HepG2 (cell line): Measurements from ENCODE around the gene CACNB4. TPM values are rescaled to one million over a fixed set of nuclear protein-coding genes. Genes with fewer than 3 reads are reported as not detected.
A peak's percentile ranks its signal among the peaks of the same experiment; 100 is the strongest.

Source experiments
- BRD4 ChIP-seq: sonication (generic); formaldehyde crosslinking; IDR thresholded peaks from 2 replicates; pipeline ENCODE4 v1.4.0; 2020; ENCODE audit warnings: missing genetic modification reagents
- GATAD2A ChIP-seq: IDR thresholded peaks from 2 replicates; pipeline ENCODE4 v1.6.1; 2016
- KLF11 ChIP-seq: IDR thresholded peaks from 2 replicates; pipeline ENCODE4 v1.6.1; 2016; ENCODE audit warnings: missing compliant biosample characterization
- NCOA1 ChIP-seq: sonication (generic); formaldehyde crosslinking; IDR thresholded peaks from 2 replicates; pipeline ENCODE4 v1.9.0; 2021; ENCODE audit warnings: missing genetic modification reagents
- NFYB ChIP-seq: sonication (generic); formaldehyde crosslinking; IDR thresholded peaks from 2 replicates; pipeline ENCODE4 v1.4.0; 2020; ENCODE audit warnings: missing genetic modification reagents
- NFYC ChIP-seq: IDR thresholded peaks from 2 replicates; pipeline ENCODE4 v1.6.1; 2016; ENCODE audit warnings: missing genetic modification reagents, missing compliant biosample characterization
- NONO ChIP-seq, 2 experiments: fragments of 450-650 bp in 1 of 2; sonication (generic) in 1 of 2; formaldehyde crosslinking in 1 of 2; IDR thresholded peaks in 1 of 2; conservative IDR thresholded peaks in 1 of 2; 2 replicates each; pipeline versions ENCODE4 v1.6.1 to v1.8.0; 2017 to 2022; ENCODE audit warnings: mild to moderate bottlenecking in 1 of 2, missing genetic modification reagents in 1 of 2, moderate library complexity in 1 of 2
- PAX8 ChIP-seq: sonication (generic); formaldehyde crosslinking; IDR thresholded peaks from 2 replicates; pipeline ENCODE4 v1.8.0; 2022; ENCODE audit warnings: mild to moderate bottlenecking, missing genetic modification reagents, borderline replicate concordance
- PHF8 ChIP-seq: sonication (generic); formaldehyde crosslinking; IDR thresholded peaks from 2 replicates; pipeline ENCODE4 v1.5.0; 2020; ENCODE audit warnings: missing genetic modification reagents
- POLR2AphosphoS5 ChIP-seq: IDR thresholded peaks from 2 replicates; pipeline ENCODE4 v1.6.1; 2012; ENCODE audit warnings: low read depth, low read length
- POLR2G ChIP-seq: fragments of 200-400 bp; formaldehyde crosslinking; IDR thresholded peaks from 2 replicates; pipeline ENCODE4 v1.6.1; 2018; ENCODE audit warnings: mild to moderate bottlenecking, low read depth, low read length, moderate library complexity
- SAP130 ChIP-seq: IDR thresholded peaks from 2 replicates; pipeline ENCODE4 v1.6.1; 2016; ENCODE audit warnings: low read depth
- SIX1 ChIP-seq: sonication (generic); formaldehyde crosslinking; IDR thresholded peaks from 2 replicates; pipeline ENCODE4 v1.4.0; 2020; ENCODE audit warnings: missing genetic modification reagents, borderline replicate concordance
- SP2 ChIP-seq: sonication (generic); formaldehyde crosslinking; IDR thresholded peaks from 2 replicates; pipeline ENCODE4 v1.5.1; 2020; ENCODE audit warnings: mild to moderate bottlenecking, missing genetic modification reagents
- TBX2 ChIP-seq: sonication (generic); formaldehyde crosslinking; IDR thresholded peaks from 2 replicates; pipeline ENCODE4 v1.5.0; 2020; ENCODE audit warnings: missing genetic modification reagents, mild to moderate bottlenecking, borderline replicate concordance
- THAP11 ChIP-seq: IDR thresholded peaks from 2 replicates; pipeline ENCODE4 v1.6.1; 2016; ENCODE audit warnings: missing biosample characterization, missing genetic modification reagents
- ZBTB1 ChIP-seq: sonication (generic); formaldehyde crosslinking; IDR thresholded peaks from 2 replicates; pipeline ENCODE4 v1.4.0; 2020; ENCODE audit warnings: missing genetic modification reagents, borderline replicate concordance
- ZNF430 ChIP-seq: sonication (generic); formaldehyde crosslinking; IDR thresholded peaks from 2 replicates; pipeline ENCODE4 v1.9.0; 2021; ENCODE audit warnings: mild to moderate bottlenecking, missing genetic modification reagents
- ZNF614 ChIP-seq: IDR thresholded peaks from 2 replicates; pipeline ENCODE4 v1.6.1; 2018; ENCODE audit warnings: missing biosample characterization, missing genetic modification reagents, inconsistent platforms, borderline replicate concordance
- ZNF672 ChIP-seq: sonication (generic); formaldehyde crosslinking; IDR thresholded peaks from 2 replicates; pipeline ENCODE4 v1.8.1; 2022; ENCODE audit warnings: missing genetic modification reagents
- polyA plus RNA-seq, 8 experiments: library from polyadenylated mRNA; depleted of rRNA in 3 of 8; stranded (reverse) in 7 of 8; unstranded in 1 of 8; fragments of >200 nt; fragmentation: Illumina TruSeq in 4 of 8; extraction: Trizol in 4 of 8; gene quantifications; 2 replicates each; pipeline versions ENCODE4 v1.2.1 to v1.2.3, GENCODE V29; 2011 to 2016; ENCODE audit warnings: low read depth in 4 of 8, missing spikeins in 1 of 8, mixed read lengths in 1 of 8; ENCODE audit not compliant: insufficient read depth in 1 of 8
- total RNA-seq, 5 experiments: library from RNA; depleted of rRNA; stranded (reverse); fragments of >200 nt; fragmentation: Illumina TruSeq; extraction: Trizol; gene quantifications; 2 replicates each; pipeline ENCODE4 v1.2.3, GENCODE V29; 2016; ENCODE audit warnings: low read depth in 1 of 5
- TF ChIP-seq, protein P1 (sequence below): IDR thresholded peaks from 2 replicates; pipeline ENCODE4 v1.6.1; 2016
- TF ChIP-seq, protein P2 (sequence below): sonication (generic); formaldehyde crosslinking; IDR thresholded peaks from 2 replicates; pipeline ENCODE4 v1.5.0; 2020; ENCODE audit warnings: mild to moderate bottlenecking, missing genetic modification reagents, moderate library complexity
- TF ChIP-seq, protein P3 (sequence below): sonication (generic); formaldehyde crosslinking; IDR thresholded peaks from 2 replicates; pipeline ENCODE4 v1.4.0; 2020; ENCODE audit warnings: missing genetic modification reagents, mild to moderate bottlenecking, borderline replicate concordance
- TF ChIP-seq, protein P4 (sequence below): sonication (generic); formaldehyde crosslinking; IDR thresholded peaks from 2 replicates; pipeline ENCODE4 v1.4.0; 2020; ENCODE audit warnings: missing genetic modification reagents; ENCODE audit errors: not compliant biosample characterization
- TF ChIP-seq, protein P5 (sequence below): IDR thresholded peaks from 2 replicates; pipeline ENCODE4 v1.6.1; 2012; ENCODE audit warnings: inconsistent platforms

CACNB4 gene
- total and polyA plus RNA-seq, 2 of the 13 experiments (the other 11 are each of a cell fraction or from before 2014, with no cell fraction given): 5.1 to 14.3 TPM

DNA sequence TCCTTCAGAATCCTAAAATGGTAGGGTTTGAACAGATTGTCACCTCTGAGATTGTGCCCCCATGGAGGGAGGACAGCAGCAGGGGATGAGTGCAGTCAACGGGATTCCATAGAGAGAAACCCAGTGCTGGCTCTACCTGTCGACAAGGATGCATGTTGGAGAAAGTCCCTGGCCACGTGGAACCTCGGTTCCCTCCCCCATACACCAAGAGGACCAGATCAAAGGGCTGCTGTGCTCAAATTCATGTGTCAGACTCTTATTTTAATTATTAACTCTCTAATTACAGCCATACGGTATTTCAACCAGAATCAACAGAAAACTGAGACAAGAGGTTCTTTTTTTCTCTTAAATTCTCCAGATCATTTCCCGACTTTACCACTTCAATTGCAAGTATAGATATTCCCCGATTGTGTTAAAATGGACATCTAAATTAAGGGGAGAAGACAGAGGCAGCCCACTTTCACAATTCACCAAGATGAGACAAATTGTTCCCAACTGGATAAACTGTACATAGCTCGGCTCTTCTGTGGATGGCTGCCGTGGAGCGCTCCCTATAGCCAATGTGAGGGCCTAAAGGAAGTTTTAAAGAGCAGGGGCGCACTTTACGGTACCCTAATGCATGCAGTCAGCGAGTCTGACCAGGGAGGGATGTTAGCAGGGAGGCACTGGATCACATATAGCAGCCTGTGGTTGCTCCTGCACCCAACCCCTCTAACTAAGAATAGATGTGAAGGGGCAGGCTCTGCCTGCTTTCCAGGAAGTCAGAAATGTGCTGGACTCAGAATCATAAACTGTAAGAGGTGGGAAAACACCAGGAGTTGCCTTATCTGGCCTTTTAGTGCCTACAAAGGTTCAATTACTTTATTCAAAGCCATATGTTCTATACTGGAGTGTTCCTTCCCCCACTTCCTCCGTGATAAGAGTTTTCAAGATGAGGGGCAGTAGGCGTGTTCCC is 123.1 kb downstream of the CACNB4 start (continued):
- TF ChIP-seq, protein P1, sequence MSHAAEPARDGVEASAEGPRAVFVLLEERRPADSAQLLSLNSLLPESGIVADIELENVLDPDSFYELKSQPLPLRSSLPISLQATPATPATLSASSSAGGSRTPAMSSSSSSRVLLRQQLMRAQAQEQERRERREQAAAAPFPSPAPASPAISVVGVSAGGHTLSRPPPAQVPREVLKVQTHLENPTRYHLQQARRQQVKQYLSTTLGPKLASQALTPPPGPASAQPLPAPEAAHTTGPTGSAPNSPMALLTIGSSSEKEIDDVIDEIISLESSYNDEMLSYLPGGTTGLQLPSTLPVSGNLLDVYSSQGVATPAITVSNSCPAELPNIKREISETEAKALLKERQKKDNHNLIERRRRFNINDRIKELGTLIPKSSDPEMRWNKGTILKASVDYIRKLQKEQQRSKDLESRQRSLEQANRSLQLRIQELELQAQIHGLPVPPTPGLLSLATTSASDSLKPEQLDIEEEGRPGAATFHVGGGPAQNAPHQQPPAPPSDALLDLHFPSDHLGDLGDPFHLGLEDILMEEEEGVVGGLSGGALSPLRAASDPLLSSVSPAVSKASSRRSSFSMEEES: 0 out of 2 replicates have a peak, but pooled peaks have one; percentile 45
- 0 out of 2 replicates have a peak, but pooled peaks have one; percentile 16 for TF ChIP-seq ZNF430 (CRISPR knock-in tag)
- TF ChIP-seq SP2: no peak
- TF ChIP-seq NFYC: no peak
- peak; percentile 18; the same call in 1 of the 2 replicates for TF ChIP-seq GATAD2A (CRISPR knock-in tag)
- TF ChIP-seq POLR2AphosphoS5: peak; percentile 9; the same call in 1 of the 2 replicates
- peak; percentile 17; the same call in 1 of the 2 replicates for TF ChIP-seq PHF8 (CRISPR knock-in tag)
- TF ChIP-seq, protein P2, sequence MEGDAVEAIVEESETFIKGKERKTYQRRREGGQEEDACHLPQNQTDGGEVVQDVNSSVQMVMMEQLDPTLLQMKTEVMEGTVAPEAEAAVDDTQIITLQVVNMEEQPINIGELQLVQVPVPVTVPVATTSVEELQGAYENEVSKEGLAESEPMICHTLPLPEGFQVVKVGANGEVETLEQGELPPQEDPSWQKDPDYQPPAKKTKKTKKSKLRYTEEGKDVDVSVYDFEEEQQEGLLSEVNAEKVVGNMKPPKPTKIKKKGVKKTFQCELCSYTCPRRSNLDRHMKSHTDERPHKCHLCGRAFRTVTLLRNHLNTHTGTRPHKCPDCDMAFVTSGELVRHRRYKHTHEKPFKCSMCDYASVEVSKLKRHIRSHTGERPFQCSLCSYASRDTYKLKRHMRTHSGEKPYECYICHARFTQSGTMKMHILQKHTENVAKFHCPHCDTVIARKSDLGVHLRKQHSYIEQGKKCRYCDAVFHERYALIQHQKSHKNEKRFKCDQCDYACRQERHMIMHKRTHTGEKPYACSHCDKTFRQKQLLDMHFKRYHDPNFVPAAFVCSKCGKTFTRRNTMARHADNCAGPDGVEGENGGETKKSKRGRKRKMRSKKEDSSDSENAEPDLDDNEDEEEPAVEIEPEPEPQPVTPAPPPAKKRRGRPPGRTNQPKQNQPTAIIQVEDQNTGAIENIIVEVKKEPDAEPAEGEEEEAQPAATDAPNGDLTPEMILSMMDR (CRISPR knock-in tag): peak; percentile 19; the same call in 1 of the 2 replicates
- TF ChIP-seq BRD4 (CRISPR knock-in tag): peak; percentile 14; the same call in 1 of the 2 replicates
- TF ChIP-seq NFYB (CRISPR knock-in tag): no peak
- no peak for TF ChIP-seq ZNF614
- no peak for TF ChIP-seq TBX2 (CRISPR knock-in tag)
- TF ChIP-seq SAP130: peak; percentile 42
- TF ChIP-seq POLR2G: peak; percentile 33; the same call in 1 of the 2 replicates
- TF ChIP-seq, protein P3, sequence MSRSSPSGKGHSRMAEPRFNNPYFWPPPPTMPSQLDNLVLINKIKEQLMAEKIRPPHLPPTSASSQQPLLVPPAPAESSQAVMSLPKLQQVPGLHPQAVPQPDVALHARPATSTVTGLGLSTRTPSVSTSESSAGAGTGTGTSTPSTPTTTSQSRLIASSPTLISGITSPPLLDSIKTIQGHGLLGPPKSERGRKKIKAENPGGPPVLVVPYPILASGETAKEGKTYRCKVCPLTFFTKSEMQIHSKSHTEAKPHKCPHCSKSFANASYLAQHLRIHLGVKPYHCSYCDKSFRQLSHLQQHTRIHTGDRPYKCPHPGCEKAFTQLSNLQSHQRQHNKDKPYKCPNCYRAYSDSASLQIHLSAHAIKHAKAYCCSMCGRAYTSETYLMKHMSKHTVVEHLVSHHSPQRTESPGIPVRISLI (CRISPR knock-in tag): no peak
- no peak for TF ChIP-seq PAX8
- TF ChIP-seq NCOA1 (CRISPR knock-in tag): no peak
- no peak for TF ChIP-seq SIX1
- peak; percentile 47; the same call in 1 of the 2 replicates for TF ChIP-seq ZNF672
- TF ChIP-seq ZBTB1 (CRISPR knock-in tag): no peak
- TF ChIP-seq, protein P4, sequence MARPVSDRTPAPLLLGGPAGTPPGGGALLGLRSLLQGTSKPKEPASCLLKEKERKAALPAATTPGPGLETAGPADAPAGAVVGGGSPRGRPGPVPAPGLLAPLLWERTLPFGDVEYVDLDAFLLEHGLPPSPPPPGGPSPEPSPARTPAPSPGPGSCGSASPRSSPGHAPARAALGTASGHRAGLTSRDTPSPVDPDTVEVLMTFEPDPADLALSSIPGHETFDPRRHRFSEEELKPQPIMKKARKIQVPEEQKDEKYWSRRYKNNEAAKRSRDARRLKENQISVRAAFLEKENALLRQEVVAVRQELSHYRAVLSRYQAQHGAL (CRISPR knock-in tag): no peak
- TF ChIP-seq KLF11 (CRISPR knock-in tag): no peak
- TF ChIP-seq, protein P5, sequence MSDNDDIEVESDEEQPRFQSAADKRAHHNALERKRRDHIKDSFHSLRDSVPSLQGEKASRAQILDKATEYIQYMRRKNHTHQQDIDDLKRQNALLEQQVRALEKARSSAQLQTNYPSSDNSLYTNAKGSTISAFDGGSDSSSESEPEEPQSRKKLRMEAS: peak; percentile 95
- no peak for TF ChIP-seq NONO (IDR thresholded peaks at IDR 0.05)
- TF ChIP-seq NONO (CRISPR knock-in tag; conservative IDR thresholded peaks at IDR 0.05): peak; percentile 41; the same call in 1 of the 2 replicates
- no peak for TF ChIP-seq THAP11
